ENCODE measurements around the gene SCGB1A1.

DNA sequence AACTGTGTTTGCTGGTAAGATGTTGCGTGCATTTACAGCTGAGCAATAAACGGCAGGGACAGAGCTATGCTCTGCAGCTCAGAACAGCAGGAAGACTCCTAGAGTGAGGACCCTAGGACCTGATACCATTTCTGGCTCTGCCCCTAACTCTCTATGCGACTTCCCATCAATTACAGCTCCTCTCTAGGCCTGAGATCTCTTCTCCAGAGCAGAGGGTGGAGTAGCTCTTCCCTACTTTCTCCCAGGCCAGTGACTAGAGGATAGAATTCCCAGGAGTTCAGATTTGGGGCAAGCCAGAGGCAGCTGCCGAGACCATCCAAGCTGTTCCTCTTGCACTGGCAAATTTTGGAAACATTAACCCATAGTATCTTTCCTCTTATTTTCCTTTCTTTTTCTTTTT lies 12.8 kb upstream of the SCGB1A1 start:
- TF ChIP-seq ZBTB7B (CRISPR knock-in tag; IDR thresholded peaks at IDR 0.05) (no peak), ATAD3A (CRISPR knock-in tag; IDR thresholded peaks at IDR 0.05) (no peak), EED (CRISPR knock-in tag; IDR thresholded peaks at IDR 0.05) (no peak), ZNF317 (CRISPR knock-in tag; IDR thresholded peaks at IDR 0.05) (no peak), POLR2A (IDR thresholded peaks at IDR 0.05; ENCODE audit: insufficient read depth in 1 of 2, low read depth in 2 of 2, low read length in 2 of 2) (no peak), MAZ (IDR thresholded peaks at IDR 0.05; ENCODE audit: borderline replicate concordance, low read depth, low read length) (no peak), MAZ (CRISPR knock-in tag; IDR thresholded peaks at IDR 0.05; ENCODE audit: low read depth) (no peak), JUNB (CRISPR knock-in tag; IDR thresholded peaks at IDR 0.05; ENCODE audit: borderline replicate concordance) (no peak), ZNF777 (CRISPR knock-in tag; IDR thresholded peaks at IDR 0.05) (no peak)
- TF ChIP-seq, protein P1, sequence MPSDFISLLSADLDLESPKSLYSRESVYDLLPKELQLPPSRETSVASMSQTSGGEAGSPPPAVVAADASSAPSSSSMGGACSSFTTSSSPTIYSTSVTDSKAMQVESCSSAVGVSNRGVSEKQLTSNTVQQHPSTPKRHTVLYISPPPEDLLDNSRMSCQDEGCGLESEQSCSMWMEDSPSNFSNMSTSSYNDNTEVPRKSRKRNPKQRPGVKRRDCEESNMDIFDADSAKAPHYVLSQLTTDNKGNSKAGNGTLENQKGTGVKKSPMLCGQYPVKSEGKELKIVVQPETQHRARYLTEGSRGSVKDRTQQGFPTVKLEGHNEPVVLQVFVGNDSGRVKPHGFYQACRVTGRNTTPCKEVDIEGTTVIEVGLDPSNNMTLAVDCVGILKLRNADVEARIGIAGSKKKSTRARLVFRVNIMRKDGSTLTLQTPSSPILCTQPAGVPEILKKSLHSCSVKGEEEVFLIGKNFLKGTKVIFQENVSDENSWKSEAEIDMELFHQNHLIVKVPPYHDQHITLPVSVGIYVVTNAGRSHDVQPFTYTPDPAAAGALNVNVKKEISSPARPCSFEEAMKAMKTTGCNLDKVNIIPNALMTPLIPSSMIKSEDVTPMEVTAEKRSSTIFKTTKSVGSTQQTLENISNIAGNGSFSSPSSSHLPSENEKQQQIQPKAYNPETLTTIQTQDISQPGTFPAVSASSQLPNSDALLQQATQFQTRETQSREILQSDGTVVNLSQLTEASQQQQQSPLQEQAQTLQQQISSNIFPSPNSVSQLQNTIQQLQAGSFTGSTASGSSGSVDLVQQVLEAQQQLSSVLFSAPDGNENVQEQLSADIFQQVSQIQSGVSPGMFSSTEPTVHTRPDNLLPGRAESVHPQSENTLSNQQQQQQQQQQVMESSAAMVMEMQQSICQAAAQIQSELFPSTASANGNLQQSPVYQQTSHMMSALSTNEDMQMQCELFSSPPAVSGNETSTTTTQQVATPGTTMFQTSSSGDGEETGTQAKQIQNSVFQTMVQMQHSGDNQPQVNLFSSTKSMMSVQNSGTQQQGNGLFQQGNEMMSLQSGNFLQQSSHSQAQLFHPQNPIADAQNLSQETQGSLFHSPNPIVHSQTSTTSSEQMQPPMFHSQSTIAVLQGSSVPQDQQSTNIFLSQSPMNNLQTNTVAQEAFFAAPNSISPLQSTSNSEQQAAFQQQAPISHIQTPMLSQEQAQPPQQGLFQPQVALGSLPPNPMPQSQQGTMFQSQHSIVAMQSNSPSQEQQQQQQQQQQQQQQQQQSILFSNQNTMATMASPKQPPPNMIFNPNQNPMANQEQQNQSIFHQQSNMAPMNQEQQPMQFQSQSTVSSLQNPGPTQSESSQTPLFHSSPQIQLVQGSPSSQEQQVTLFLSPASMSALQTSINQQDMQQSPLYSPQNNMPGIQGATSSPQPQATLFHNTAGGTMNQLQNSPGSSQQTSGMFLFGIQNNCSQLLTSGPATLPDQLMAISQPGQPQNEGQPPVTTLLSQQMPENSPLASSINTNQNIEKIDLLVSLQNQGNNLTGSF (CRISPR knock-in tag; IDR thresholded peaks at IDR 0.05): no peak
- TF ChIP-seq, protein P2, sequence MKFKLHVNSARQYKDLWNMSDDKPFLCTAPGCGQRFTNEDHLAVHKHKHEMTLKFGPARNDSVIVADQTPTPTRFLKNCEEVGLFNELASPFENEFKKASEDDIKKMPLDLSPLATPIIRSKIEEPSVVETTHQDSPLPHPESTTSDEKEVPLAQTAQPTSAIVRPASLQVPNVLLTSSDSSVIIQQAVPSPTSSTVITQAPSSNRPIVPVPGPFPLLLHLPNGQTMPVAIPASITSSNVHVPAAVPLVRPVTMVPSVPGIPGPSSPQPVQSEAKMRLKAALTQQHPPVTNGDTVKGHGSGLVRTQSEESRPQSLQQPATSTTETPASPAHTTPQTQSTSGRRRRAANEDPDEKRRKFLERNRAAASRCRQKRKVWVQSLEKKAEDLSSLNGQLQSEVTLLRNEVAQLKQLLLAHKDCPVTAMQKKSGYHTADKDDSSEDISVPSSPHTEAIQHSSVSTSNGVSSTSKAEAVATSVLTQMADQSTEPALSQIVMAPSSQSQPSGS (CRISPR knock-in tag; IDR thresholded peaks at IDR 0.05): no peak
- TF ChIP-seq, protein P3, sequence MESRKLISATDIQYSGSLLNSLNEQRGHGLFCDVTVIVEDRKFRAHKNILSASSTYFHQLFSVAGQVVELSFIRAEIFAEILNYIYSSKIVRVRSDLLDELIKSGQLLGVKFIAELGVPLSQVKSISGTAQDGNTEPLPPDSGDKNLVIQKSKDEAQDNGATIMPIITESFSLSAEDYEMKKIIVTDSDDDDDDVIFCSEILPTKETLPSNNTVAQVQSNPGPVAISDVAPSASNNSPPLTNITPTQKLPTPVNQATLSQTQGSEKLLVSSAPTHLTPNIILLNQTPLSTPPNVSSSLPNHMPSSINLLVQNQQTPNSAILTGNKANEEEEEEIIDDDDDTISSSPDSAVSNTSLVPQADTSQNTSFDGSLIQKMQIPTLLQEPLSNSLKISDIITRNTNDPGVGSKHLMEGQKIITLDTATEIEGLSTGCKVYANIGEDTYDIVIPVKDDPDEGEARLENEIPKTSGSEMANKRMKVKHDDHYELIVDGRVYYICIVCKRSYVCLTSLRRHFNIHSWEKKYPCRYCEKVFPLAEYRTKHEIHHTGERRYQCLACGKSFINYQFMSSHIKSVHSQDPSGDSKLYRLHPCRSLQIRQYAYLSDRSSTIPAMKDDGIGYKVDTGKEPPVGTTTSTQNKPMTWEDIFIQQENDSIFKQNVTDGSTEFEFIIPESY (CRISPR knock-in tag; IDR thresholded peaks at IDR 0.05): no peak
- TF ChIP-seq, protein P4, sequence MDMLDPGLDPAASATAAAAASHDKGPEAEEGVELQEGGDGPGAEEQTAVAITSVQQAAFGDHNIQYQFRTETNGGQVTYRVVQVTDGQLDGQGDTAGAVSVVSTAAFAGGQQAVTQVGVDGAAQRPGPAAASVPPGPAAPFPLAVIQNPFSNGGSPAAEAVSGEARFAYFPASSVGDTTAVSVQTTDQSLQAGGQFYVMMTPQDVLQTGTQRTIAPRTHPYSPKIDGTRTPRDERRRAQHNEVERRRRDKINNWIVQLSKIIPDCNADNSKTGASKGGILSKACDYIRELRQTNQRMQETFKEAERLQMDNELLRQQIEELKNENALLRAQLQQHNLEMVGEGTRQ (IDR thresholded peaks at IDR 0.05; ENCODE audit: low read depth, low read length): no peak
- TF ChIP-seq, protein P4 (CRISPR knock-in tag; IDR thresholded peaks at IDR 0.05; ENCODE audit: borderline replicate concordance): no peak
- TF ChIP-seq, protein P5, sequence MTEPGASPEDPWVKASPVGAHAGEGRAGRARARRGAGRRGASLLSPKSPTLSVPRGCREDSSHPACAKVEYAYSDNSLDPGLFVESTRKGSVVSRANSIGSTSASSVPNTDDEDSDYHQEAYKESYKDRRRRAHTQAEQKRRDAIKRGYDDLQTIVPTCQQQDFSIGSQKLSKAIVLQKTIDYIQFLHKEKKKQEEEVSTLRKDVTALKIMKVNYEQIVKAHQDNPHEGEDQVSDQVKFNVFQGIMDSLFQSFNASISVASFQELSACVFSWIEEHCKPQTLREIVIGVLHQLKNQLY (CRISPR knock-in tag; IDR thresholded peaks at IDR 0.05): no peak
- TF ChIP-seq, protein P6, sequence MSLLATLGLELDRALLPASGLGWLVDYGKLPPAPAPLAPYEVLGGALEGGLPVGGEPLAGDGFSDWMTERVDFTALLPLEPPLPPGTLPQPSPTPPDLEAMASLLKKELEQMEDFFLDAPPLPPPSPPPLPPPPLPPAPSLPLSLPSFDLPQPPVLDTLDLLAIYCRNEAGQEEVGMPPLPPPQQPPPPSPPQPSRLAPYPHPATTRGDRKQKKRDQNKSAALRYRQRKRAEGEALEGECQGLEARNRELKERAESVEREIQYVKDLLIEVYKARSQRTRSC (CRISPR knock-in tag; IDR thresholded peaks at IDR 0.05; ENCODE audit: low read depth): no peak
